HepG2 (cell line): Measurements from ENCODE around the gene STX4. TPM values are rescaled to one million over a fixed set of nuclear protein-coding genes. Genes with fewer than 3 reads are reported as not detected.

ENCODE experiments used
- DNMT1 ChIP-seq: sonication (generic); formaldehyde crosslinking; IDR thresholded peaks from 2 replicates; pipeline ENCODE4 v1.5.1; 2020; ENCODE audit warnings: mild to moderate bottlenecking, missing genetic modification reagents
- JUND ChIP-seq: sonication (generic); formaldehyde crosslinking; IDR thresholded peaks from 2 replicates; pipeline ENCODE4 v1.8.0; 2022; ENCODE audit warnings: mild to moderate bottlenecking, missing genetic modification reagents
- KLF13 ChIP-seq: sonication (generic); formaldehyde crosslinking; IDR thresholded peaks from 2 replicates; pipeline ENCODE4 v1.4.0; 2020; ENCODE audit warnings: mild to moderate bottlenecking, missing genetic modification reagents
- RFX1 ChIP-seq: fragments of 450-650 bp; IDR thresholded peaks from 2 replicates; pipeline ENCODE4 v1.6.1; 2017
- SOX5 ChIP-seq: IDR thresholded peaks from 2 replicates; pipeline ENCODE4 v1.6.1; 2016; ENCODE audit warnings: borderline replicate concordance
- SPEN ChIP-seq: sonication (generic); formaldehyde crosslinking; IDR thresholded peaks from 2 replicates; pipeline ENCODE4 v1.5.1; 2020; ENCODE audit warnings: low read depth, mild to moderate bottlenecking, missing genetic modification reagents
- THYN1 ChIP-seq: sonication (generic); formaldehyde crosslinking; IDR thresholded peaks from 2 replicates; pipeline ENCODE4 v1.8.1; 2023; ENCODE audit warnings: low read depth, mild to moderate bottlenecking, moderate library complexity, missing genetic modification reagents, borderline replicate concordance
- ZEB1 ChIP-seq: IDR thresholded peaks from 2 replicates; pipeline ENCODE4 v1.6.1; 2012; ENCODE audit warnings: mild to moderate bottlenecking, low read depth, inconsistent platforms; ENCODE audit not compliant: insufficient replicate concordance
- ZNF274 ChIP-seq: sonication (generic); formaldehyde crosslinking; IDR thresholded peaks from 2 replicates; pipeline ENCODE4 v1.5.1; 2020; ENCODE audit warnings: mild to moderate bottlenecking, missing genetic modification reagents
- ZNF543 ChIP-seq: sonication (generic); formaldehyde crosslinking; IDR thresholded peaks from 2 replicates; pipeline ENCODE4 v1.4.0; 2020; ENCODE audit warnings: mild to moderate bottlenecking, missing genetic modification reagents
- ZNF746 ChIP-seq: sonication (generic); formaldehyde crosslinking; IDR thresholded peaks from 2 replicates; pipeline ENCODE4 v1.8.0; 2022; ENCODE audit warnings: mild to moderate bottlenecking, missing genetic modification reagents
- ZNF792 ChIP-seq: IDR thresholded peaks from 2 replicates; pipeline ENCODE4 v1.6.1; 2016
- ZNF839 ChIP-seq: sonication (generic); formaldehyde crosslinking; IDR thresholded peaks from 2 replicates; pipeline ENCODE4 v1.4.0; 2020; ENCODE audit warnings: missing genetic modification reagents, mild to moderate bottlenecking, borderline replicate concordance
- polyA plus RNA-seq, 8 experiments: library from polyadenylated mRNA; depleted of rRNA in 3 of 8; stranded (reverse) in 7 of 8; unstranded in 1 of 8; fragments of >200 nt; fragmentation: Illumina TruSeq in 4 of 8; extraction: Trizol in 4 of 8; gene quantifications; 2 replicates each; pipeline versions ENCODE4 v1.2.1 to v1.2.3, GENCODE V29; 2011 to 2016; ENCODE audit warnings: low read depth in 4 of 8, missing spikeins in 1 of 8, mixed read lengths in 1 of 8; ENCODE audit not compliant: insufficient read depth in 1 of 8
- total RNA-seq, 5 experiments: library from RNA; depleted of rRNA; stranded (reverse); fragments of >200 nt; fragmentation: Illumina TruSeq; extraction: Trizol; gene quantifications; 2 replicates each; pipeline ENCODE4 v1.2.3, GENCODE V29; 2016; ENCODE audit warnings: low read depth in 1 of 5
- TF ChIP-seq, protein P1 (sequence below): sonication (generic); formaldehyde crosslinking; IDR thresholded peaks from 2 replicates; pipeline ENCODE4 v1.8.1; 2023; ENCODE audit warnings: mild to moderate bottlenecking, missing genetic modification reagents
- TF ChIP-seq, protein P2 (sequence below): IDR thresholded peaks from 2 replicates; pipeline ENCODE4 v1.6.1; 2016; ENCODE audit warnings: low read depth, control low read depth
- TF ChIP-seq, protein P3 (sequence below): sonication (generic); formaldehyde crosslinking; IDR thresholded peaks from 2 replicates; pipeline ENCODE4 v1.5.1; 2020; ENCODE audit warnings: missing genetic modification reagents, mild to moderate bottlenecking, borderline replicate concordance
- TF ChIP-seq, protein P4 (sequence below): sonication (generic); formaldehyde crosslinking; IDR thresholded peaks from 2 replicates; pipeline ENCODE4 v1.5.1; 2020; ENCODE audit warnings: missing genetic modification reagents, mild to moderate bottlenecking, borderline replicate concordance
- TF ChIP-seq, protein P5 (sequence below): sonication (generic); formaldehyde crosslinking; IDR thresholded peaks from 2 replicates; pipeline ENCODE4 v1.4.0; 2020; ENCODE audit warnings: mild to moderate bottlenecking, missing genetic modification reagents, borderline replicate concordance
- TF ChIP-seq, protein P6 (sequence below): sonication (generic); formaldehyde crosslinking; IDR thresholded peaks from 2 replicates; pipeline ENCODE4 v1.4.0; 2020; ENCODE audit warnings: missing genetic modification reagents
- TF ChIP-seq, protein P7 (sequence below): sonication (generic); formaldehyde crosslinking; IDR thresholded peaks from 2 replicates; pipeline ENCODE4 v1.8.1; 2023; ENCODE audit warnings: mild to moderate bottlenecking, inconsistent platforms, moderate library complexity, missing genetic modification reagents, borderline replicate concordance

STX4 gene
- total and polyA plus RNA-seq, 2 of the 13 experiments (the other 11 are each of a cell fraction or from before 2014, with no cell fraction given) = 29.2 to 34.6 TPM

DNA sequence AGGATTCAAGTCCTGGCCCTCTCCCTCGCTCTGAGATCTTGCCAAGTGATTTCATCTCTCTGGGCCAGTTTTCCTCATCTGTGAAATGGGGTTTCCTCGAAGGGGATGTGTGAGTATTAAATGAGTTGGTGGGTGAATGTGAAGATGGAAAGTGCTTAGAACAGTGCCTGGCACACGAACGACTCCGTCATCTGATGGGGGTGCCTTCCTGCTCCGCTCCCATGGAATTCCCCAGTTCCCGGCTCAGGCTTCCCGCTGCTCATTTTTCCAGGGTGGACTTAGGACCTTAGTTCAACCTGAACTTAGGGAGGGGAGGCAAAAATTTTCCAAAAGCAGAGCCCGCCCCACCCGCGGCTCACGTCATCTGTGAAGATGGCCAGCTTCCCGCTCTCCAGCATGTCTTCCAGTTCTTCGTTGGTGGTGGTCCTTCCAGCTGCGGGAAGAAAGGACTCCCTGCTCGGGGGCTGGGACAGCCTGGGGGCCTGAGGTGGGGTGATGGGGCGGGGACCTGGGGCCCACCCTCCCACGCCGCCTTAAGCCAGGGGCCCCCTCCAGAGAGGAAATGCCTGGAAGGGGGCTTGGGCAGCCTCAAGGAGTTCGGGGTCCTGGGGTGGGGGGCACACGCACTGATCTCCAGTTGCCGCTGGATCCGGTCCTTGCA lies 36.9 kb upstream of the STX4 start (continued):
- TF ChIP-seq, protein P1, sequence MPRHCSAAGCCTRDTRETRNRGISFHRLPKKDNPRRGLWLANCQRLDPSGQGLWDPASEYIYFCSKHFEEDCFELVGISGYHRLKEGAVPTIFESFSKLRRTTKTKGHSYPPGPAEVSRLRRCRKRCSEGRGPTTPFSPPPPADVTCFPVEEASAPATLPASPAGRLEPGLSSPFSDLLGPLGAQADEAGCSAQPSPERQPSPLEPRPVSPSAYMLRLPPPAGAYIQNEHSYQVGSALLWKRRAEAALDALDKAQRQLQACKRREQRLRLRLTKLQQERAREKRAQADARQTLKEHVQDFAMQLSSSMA (CRISPR knock-in tag) = no peak
- no peak for TF ChIP-seq THYN1 (CRISPR knock-in tag)
- TF ChIP-seq, protein P2, sequence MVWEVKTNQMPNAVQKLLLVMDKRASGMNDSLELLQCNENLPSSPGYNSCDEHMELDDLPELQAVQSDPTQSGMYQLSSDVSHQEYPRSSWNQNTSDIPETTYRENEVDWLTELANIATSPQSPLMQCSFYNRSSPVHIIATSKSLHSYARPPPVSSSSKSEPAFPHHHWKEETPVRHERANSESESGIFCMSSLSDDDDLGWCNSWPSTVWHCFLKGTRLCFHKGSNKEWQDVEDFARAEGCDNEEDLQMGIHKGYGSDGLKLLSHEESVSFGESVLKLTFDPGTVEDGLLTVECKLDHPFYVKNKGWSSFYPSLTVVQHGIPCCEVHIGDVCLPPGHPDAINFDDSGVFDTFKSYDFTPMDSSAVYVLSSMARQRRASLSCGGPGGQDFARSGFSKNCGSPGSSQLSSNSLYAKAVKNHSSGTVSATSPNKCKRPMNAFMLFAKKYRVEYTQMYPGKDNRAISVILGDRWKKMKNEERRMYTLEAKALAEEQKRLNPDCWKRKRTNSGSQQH (CRISPR knock-in tag) = peak; percentile 58
- TF ChIP-seq ZNF746 = peak; percentile 46; the same call in 1 of the 2 replicates
- TF ChIP-seq SPEN (CRISPR knock-in tag) = no peak; the same call in 1 of the 2 replicates
- TF ChIP-seq ZEB1 = peak; percentile 78
- no peak for TF ChIP-seq DNMT1
- no peak for TF ChIP-seq KLF13 (CRISPR knock-in tag)
- TF ChIP-seq, protein P3, sequence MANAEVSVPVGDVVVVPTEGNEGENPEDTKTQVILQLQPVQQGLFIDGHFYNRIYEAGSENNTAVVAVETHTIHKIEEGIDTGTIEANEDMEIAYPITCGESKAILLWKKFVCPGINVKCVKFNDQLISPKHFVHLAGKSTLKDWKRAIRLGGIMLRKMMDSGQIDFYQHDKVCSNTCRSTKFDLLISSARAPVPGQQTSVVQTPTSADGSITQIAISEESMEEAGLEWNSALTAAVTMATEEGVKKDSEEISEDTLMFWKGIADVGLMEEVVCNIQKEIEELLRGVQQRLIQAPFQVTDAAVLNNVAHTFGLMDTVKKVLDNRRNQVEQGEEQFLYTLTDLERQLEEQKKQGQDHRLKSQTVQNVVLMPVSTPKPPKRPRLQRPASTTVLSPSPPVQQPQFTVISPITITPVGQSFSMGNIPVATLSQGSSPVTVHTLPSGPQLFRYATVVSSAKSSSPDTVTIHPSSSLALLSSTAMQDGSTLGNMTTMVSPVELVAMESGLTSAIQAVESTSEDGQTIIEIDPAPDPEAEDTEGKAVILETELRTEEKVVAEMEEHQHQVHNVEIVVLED (CRISPR knock-in tag) = no peak
- TF ChIP-seq, protein P4, sequence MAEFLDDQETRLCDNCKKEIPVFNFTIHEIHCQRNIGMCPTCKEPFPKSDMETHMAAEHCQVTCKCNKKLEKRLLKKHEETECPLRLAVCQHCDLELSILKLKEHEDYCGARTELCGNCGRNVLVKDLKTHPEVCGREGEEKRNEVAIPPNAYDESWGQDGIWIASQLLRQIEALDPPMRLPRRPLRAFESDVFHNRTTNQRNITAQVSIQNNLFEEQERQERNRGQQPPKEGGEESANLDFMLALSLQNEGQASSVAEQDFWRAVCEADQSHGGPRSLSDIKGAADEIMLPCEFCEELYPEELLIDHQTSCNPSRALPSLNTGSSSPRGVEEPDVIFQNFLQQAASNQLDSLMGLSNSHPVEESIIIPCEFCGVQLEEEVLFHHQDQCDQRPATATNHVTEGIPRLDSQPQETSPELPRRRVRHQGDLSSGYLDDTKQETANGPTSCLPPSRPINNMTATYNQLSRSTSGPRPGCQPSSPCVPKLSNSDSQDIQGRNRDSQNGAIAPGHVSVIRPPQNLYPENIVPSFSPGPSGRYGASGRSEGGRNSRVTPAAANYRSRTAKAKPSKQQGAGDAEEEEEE (CRISPR knock-in tag) = no peak
- TF ChIP-seq, protein P5, sequence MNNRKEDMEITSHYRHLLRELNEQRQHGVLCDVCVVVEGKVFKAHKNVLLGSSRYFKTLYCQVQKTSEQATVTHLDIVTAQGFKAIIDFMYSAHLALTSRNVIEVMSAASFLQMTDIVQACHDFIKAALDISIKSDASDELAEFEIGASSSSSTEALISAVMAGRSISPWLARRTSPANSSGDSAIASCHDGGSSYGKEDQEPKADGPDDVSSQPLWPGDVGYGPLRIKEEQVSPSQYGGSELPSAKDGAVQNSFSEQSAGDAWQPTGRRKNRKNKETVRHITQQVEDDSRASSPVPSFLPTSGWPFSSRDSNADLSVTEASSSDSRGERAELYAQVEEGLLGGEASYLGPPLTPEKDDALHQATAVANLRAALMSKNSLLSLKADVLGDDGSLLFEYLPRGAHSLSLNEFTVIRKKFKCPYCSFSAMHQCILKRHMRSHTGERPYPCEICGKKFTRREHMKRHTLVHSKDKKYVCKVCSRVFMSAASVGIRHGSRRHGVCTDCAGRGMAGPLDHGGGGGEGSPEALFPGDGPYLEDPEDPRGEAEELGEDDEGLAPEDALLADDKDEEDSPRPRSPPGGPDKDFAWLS (CRISPR knock-in tag) = no peak
- no peak for TF ChIP-seq JUND (CRISPR knock-in tag)
- no peak for TF ChIP-seq ZNF543 (CRISPR knock-in tag)
- TF ChIP-seq ZNF274 (CRISPR knock-in tag) = peak; percentile 29; the same call in 1 of the 2 replicates
- peak; percentile 44; the same call in 1 of the 2 replicates for TF ChIP-seq SOX5
- TF ChIP-seq, protein P6, sequence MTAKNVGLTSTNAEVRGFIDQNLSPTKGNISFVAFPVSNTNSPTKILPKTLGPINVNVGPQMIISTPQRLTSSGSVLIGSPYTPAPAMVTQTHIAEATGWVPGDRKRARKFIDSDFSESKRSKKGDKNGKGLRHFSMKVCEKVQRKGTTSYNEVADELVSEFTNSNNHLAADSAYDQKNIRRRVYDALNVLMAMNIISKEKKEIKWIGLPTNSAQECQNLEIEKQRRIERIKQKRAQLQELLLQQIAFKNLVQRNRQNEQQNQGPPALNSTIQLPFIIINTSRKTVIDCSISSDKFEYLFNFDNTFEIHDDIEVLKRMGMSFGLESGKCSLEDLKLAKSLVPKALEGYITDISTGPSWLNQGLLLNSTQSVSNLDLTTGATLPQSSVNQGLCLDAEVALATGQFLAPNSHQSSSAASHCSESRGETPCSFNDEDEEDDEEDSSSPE (CRISPR knock-in tag) = peak; percentile 84
- TF ChIP-seq, protein P7, sequence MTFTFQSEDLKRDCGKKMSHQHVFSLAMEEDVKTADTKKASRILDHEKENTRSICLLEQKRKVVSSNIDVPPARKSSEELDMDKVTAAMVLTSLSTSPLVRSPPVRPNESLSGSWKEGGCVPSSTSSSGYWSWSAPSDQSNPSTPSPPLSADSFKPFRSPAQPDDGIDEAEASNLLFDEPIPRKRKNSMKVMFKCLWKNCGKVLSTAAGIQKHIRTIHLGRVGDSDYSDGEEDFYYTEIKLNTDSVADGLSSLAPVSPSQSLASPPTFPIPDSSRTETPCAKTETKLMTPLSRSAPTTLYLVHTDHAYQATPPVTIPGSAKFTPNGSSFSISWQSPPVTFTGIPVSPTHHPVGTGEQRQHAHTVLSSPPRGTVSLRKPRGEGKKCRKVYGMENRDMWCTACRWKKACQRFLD (CRISPR knock-in tag) = no peak
- no peak for TF ChIP-seq RFX1
- peak; percentile 44; the same call in 1 of the 2 replicates for TF ChIP-seq ZNF792 (CRISPR knock-in tag)
- TF ChIP-seq ZNF839 (CRISPR knock-in tag) = no peak
